Retinal pigment epithelial cell (primary cell): ENCODE measurements around the gene CCDC194.

Experiments used
- DNase-seq: peaks from one replicate; pipeline ENCODE4 v3.0.0-alpha.2; 2010; ENCODE audit warnings: low read depth
- H3K4me3 ChIP-seq: 2 replicates; pipeline ENCODE4 v1.5.1; 2011; ENCODE audit warnings: mild to moderate bottlenecking, low read length, control low read depth, moderate library complexity
- CTCF ChIP-seq: conservative IDR thresholded peaks from 2 replicates; pipeline ENCODE4 v1.5.1; 2011; ENCODE audit warnings: low read depth, low read length, control low read depth, inconsistent platforms

The CCDC194 gene

DNA sequence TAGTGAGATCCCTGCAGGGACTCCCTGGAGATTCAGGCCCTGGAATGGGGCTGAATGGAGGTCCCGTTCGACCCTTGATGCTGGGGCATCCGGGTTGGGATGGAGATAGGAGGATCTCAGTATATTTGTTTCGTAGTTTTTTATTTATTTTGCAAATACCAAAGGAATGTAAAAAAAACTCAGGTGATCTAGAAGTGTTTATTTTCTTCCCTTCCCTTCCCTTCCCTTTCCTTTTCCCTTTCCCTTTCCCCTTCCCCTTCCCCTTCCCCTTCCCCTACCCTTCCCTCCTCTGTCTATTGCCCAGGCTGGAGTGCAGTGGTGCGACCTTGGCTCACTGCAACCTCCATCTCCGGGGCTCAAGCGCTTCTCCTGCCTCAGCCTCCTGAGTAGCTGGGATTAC lies 52.2 kb downstream of the CCDC194 start:
- TF ChIP-seq CTCF = no peak
- DNase-seq = no peak
- H3K4me3 ChIP-seq = no peak overlapping the region

DNA sequence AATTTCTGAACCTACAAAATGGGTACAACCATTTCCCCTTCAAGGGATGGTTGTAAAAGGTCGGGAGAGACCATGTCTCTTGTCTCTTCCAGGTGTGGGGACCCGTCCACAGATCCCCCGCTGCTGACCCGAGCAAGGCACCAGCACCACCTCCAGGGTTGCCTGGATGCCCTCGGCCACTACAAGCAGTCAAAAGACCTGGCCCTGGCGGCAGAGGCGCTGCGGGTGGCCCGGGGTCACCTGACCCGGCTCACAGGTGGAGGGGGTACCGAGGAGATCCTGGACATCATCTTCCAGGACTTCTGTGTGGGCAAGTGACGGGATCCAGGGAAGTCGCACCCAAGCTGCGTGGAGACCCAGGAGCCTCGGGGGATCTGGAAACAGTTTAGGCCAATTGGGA lies 52.6 kb downstream of the CCDC194 start:
- no peak for DNase-seq
- no peak overlapping the region for H3K4me3 ChIP-seq
- TF ChIP-seq CTCF = no peak

DNA sequence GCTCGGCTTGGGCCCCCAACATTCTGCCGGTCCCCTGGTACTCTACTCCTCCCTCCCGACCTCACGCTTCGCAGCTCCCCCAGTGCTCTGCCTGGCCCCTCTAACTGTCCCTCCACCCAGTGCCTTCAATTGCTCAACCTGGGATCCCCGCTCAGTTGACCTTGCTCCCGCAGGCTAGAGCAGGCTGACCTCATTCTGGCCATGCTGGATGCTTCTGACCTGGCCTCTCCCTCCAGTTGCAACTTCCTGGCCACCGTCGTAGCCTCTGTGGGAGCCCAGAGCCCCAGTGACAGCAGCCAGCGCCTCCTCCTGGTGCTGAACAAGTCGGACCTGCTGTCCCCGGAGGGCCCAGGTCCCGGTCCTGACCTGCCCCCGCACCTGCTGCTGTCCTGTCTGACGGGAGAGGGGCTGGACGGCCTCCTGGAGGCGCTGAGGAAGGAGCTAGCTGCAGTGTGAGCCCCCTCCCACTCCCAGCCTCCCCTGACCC lies 53.1 kb downstream of the CCDC194 start:
- TF ChIP-seq CTCF = no peak
- DNase-seq = no peak

More for the DNA sequence above, 53.1 kb downstream of the CCDC194 start:
- H3K4me3 ChIP-seq = no peak overlapping the region
